ENCODE measurements around the gene RGS9.

GRCh38 chr17:65169691-65170090 lies 32.5 kb downstream of the RGS9 start:
- TF ChIP-seq CTCF (IDR thresholded peaks at IDR 0.05) (no peak), EZH2 (IDR thresholded peaks at IDR 0.05; ENCODE audit: borderline replicate concordance, insufficient read depth, low read depth, low read length, poor library complexity, severe bottlenecking) (no peak)
